ENCODE measurements around the gene CLIP1. TPM values are rescaled to one million over a fixed set of nuclear protein-coding genes. Genes with fewer than 3 reads are reported as not detected.

Gene CLIP1
- total and polyA plus RNA-seq, 2 of the 13 experiments (the other 11 are each of a cell fraction or from before 2014, with no cell fraction given): 28.9 to 43.7 TPM

GRCh38 chr12:122399592-122400373, 22.7 kb downstream of the CLIP1 start (continued):
- TF ChIP-seq FOXA1 (IDR thresholded peaks at IDR 0.05) (no peak), FOXA1 (CRISPR knock-in tag; IDR thresholded peaks at IDR 0.05) (peak; percentile 54), ARID4A (CRISPR knock-in tag; IDR thresholded peaks at IDR 0.05; ENCODE audit: borderline replicate concordance) (peak; percentile 44; the same call in 1 of the 2 replicates), TCF12 (IDR thresholded peaks at IDR 0.05) (no peak), TCF12 (CRISPR knock-in tag; IDR thresholded peaks at IDR 0.05) (no peak), ARID5B (CRISPR knock-in tag; IDR thresholded peaks at IDR 0.05) (peak; percentile 62), ATF1 (CRISPR knock-in tag; IDR thresholded peaks at IDR 0.05) (peak; percentile 68), NONO (IDR thresholded peaks at IDR 0.05) (no peak), NONO (CRISPR knock-in tag; conservative IDR thresholded peaks at IDR 0.05) (peak; percentile 55; the same call in 1 of the 2 replicates), GTF3A (CRISPR knock-in tag; conservative IDR thresholded peaks at IDR 0.05) (0 out of 2 replicates have a peak, but pooled peaks have one; percentile 15), MAX (IDR thresholded peaks at IDR 0.05) (0 out of 2 replicates have a peak, but pooled peaks have one; percentile 43), LCORL (IDR thresholded peaks at IDR 0.05) (peak; percentile 64), LCORL (CRISPR knock-in tag; IDR thresholded peaks at IDR 0.05) (peak; percentile 70; the same call in 1 of the 2 replicates), MEF2D (CRISPR knock-in tag; IDR thresholded peaks at IDR 0.05) (peak; percentile 44; the same call in 1 of the 2 replicates), ZNF878 (CRISPR knock-in tag; IDR thresholded peaks at IDR 0.05) (0 out of 2 replicates have a peak, but pooled peaks have one; percentile 46), HOXA3 (CRISPR knock-in tag; IDR thresholded peaks at IDR 0.05) (peak; percentile 63; the same call in 1 of the 2 replicates), FOXJ3 (CRISPR knock-in tag; IDR thresholded peaks at IDR 0.05; ENCODE audit: borderline replicate concordance) (no peak; the same call in 1 of the 2 replicates), ZFX (CRISPR knock-in tag; IDR thresholded peaks at IDR 0.05; ENCODE audit: low read depth) (peak; percentile 41; the same call in 1 of the 2 replicates), GABPB1 (CRISPR knock-in tag; IDR thresholded peaks at IDR 0.05) (0 out of 2 replicates have a peak, but pooled peaks have one; percentile 22), ZMYM2 (CRISPR knock-in tag; IDR thresholded peaks at IDR 0.05) (0 out of 2 replicates have a peak, but pooled peaks have one; percentile 26), NFE2L2 (IDR thresholded peaks at IDR 0.05; ENCODE audit: low read length) (peak; percentile 80)
